ENCODE data around the gene DAO. TPM values are rescaled to one million over a fixed set of nuclear protein-coding genes. Genes with fewer than 3 reads are reported as not detected.

DAO gene
- total RNA-seq, 4 donors from 2014 or later, result 2.5 TPM; not detected in 3

DNA sequence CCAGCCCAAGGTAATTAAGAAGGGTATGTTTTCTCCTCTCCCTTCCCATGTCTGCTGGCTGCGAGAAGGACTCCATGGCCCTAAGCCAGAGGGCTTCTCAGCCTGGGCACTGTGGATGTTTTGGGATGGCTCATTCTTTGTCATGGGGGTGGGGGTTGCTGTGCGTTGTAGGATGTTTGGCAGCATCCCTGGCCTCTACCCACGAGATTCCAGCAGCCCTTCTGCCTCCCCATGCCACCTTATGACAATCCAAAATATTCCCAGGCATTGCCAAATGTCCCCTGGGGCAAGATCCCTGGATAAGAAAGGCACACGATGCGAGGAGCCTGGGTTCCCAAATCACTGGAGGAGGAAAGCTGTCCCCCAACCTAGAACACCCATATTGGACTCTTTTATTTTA lies 36.4 kb downstream of the DAO start:
- no peak overlapping the region for H3K27ac ChIP-seq
- no peaks in the 10 kb centered on the region for H3K27me3 ChIP-seq
- no peak overlapping the region for H3K4me3 ChIP-seq
- no peaks in the 10 kb centered on the region for H3K36me3 ChIP-seq
- WGBS, 2 donors (ENCODE audit: low coverage in 1 of 2), result 80 to 94% methylated on average over 2 to 4 of the region's 5 CpGs
- peaks cover 0 to 5% (median 0%) of the 10 kb centered on the region in 3 donors for H3K9me3 ChIP-seq
- no peak for ATAC-seq
- TF ChIP-seq, protein P1, sequence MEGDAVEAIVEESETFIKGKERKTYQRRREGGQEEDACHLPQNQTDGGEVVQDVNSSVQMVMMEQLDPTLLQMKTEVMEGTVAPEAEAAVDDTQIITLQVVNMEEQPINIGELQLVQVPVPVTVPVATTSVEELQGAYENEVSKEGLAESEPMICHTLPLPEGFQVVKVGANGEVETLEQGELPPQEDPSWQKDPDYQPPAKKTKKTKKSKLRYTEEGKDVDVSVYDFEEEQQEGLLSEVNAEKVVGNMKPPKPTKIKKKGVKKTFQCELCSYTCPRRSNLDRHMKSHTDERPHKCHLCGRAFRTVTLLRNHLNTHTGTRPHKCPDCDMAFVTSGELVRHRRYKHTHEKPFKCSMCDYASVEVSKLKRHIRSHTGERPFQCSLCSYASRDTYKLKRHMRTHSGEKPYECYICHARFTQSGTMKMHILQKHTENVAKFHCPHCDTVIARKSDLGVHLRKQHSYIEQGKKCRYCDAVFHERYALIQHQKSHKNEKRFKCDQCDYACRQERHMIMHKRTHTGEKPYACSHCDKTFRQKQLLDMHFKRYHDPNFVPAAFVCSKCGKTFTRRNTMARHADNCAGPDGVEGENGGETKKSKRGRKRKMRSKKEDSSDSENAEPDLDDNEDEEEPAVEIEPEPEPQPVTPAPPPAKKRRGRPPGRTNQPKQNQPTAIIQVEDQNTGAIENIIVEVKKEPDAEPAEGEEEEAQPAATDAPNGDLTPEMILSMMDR (IDR thresholded peaks at IDR 0.05), result no peak
- no peak for TF ChIP-seq EP300 (IDR thresholded peaks at IDR 0.05)
- H3K4me1 ChIP-seq, result no peaks in the 10 kb centered on the region

DNA sequence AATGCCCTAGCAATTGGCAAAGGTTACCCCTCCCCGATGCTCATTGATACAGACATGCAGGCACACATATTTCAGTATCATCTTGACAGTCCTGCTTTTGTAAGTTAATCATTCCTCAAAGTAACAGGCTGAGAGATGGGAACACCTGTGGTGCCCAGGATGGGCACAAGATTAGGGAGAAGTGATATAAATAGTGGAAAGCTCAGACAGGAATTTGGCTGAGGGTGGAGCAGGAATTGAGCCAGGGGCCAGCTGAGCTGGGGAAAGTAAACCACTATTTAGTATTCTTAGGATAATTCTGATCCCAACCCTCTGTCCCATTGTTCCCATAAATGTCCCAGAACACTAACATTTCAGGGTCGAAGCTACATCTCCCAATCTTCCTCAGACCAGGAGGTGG lies 38.3 kb downstream of the DAO start:
- H3K36me3 ChIP-seq, result no peaks in the 10 kb centered on the region
- ATAC-seq, result no peak
- peaks cover 0 to 16% (median 0%) of the 10 kb centered on the region in 3 donors for H3K9me3 ChIP-seq
- H3K27me3 ChIP-seq, result no peaks in the 10 kb centered on the region
- no peak overlapping the region for H3K4me3 ChIP-seq
- no peaks in the 10 kb centered on the region for H3K4me1 ChIP-seq
- TF ChIP-seq, protein P1 (IDR thresholded peaks at IDR 0.05), result no peak
- TF ChIP-seq POLR2AphosphoS5 (IDR thresholded peaks at IDR 0.05), result no peak
- no peak for TF ChIP-seq EP300 (IDR thresholded peaks at IDR 0.05)
- TF ChIP-seq POLR2A (IDR thresholded peaks at IDR 0.05), result no peak
- 73 to 76% methylated on average over 2 of the region's 2 CpGs for WGBS, 2 donors (ENCODE audit: low coverage in 1 of 2)
- H3K27ac ChIP-seq, result no peak overlapping the region

GRCh38 chr12:108918960-108919642 lies 39.2 kb downstream of the DAO start:
- no peak for ATAC-seq

DNA sequence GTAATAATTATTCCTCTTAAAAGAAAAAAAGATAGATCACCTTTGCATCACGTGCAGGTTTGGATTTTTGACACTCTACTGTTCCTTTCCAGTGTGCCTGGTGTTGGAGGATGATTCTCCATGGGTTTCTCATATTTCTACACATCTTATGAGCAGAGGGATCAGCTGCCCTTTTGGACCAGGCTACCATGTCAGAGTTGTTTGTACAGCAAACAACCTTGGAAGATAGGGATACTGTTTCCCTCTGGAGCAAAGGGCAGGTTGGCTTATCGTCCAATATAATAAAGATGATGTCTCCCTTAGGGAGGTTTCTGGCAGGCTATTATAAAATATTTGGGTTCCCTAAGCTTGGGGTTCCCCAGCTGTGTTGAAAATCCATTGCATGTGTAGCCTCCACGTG lies 42.1 kb downstream of the DAO start:
- Histone ChIP-seq H3K4me1 (no peaks in the 10 kb centered on the region), H3K27me3 (no peaks in the 10 kb centered on the region), H3K36me3 (no peaks in the 10 kb centered on the region), H3K9me3 (peaks cover 0 to 16% (median 0%) of the 10 kb centered on the region in 3 donors), H3K4me3 (no peak overlapping the region), H3K27ac (no peak overlapping the region)
- no peak for TF ChIP-seq POLR2AphosphoS5 (IDR thresholded peaks at IDR 0.05)
- TF ChIP-seq, protein P1 (IDR thresholded peaks at IDR 0.05), result no peak
- TF ChIP-seq EP300 (IDR thresholded peaks at IDR 0.05), result no peak
- WGBS, 2 donors (ENCODE audit: low coverage in 1 of 2), result 53 to 75% methylated on average over 1 to 3 of the region's 3 CpGs
- no peak for ATAC-seq

More at GRCh38 chr12:108918960-108919642, 39.2 kb downstream of the DAO start:
- Histone ChIP-seq H3K27me3 (no peaks in the 10 kb centered on the region), H3K4me3 (no peak overlapping the region), H3K36me3 (no peaks in the 10 kb centered on the region), H3K27ac (no peak overlapping the region), H3K4me1 (no peaks in the 10 kb centered on the region), H3K9me3 (peaks cover 0 to 16% (median 0%) of the 10 kb centered on the region in 3 donors)
- no peak for TF ChIP-seq POLR2AphosphoS5 (IDR thresholded peaks at IDR 0.05)
- no peak for TF ChIP-seq EP300 (IDR thresholded peaks at IDR 0.05)
- no peak for TF ChIP-seq POLR2A (IDR thresholded peaks at IDR 0.05)
- TF ChIP-seq, protein P1 (IDR thresholded peaks at IDR 0.05), result no peak
- WGBS, 2 donors (ENCODE audit: low coverage in 1 of 2), result 94% methylated on average over 2 of the region's 3 CpGs; no CpG with 5 or more reads in 1 of the 2 donors

DNA sequence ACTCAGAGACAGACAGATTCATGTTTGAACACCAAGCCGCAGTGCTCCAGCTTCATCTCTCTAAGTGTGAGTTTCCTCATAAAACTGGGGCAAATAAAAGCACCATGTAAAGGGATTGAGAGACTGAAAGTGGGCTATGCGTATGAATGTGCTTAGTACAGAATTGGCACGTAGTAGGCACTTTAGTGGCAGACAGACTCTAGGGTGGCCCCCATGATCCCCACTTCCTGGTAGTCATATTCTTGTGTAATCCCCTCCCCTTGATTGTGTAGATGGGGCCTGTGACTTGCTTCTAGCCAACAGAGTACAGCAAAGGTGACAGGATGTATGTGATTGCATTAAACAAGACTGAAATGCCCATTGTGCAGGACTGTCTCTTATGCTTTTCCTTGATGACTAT lies 43.0 kb downstream of the DAO start:
- ATAC-seq, result no peak

More for the DNA sequence above, 43.0 kb downstream of the DAO start:
- Histone ChIP-seq H3K27ac (no peak overlapping the region), H3K36me3 (no peaks in the 10 kb centered on the region), H3K4me1 (no peaks in the 10 kb centered on the region), H3K9me3 (peaks cover 0 to 16% (median 0%) of the 10 kb centered on the region in 3 donors), H3K4me3 (no peak overlapping the region), H3K27me3 (no peaks in the 10 kb centered on the region)
- 90 to 100% methylated on average over 2 of the region's 3 CpGs for WGBS, 2 donors (ENCODE audit: low coverage in 1 of 2)
- TF ChIP-seq POLR2AphosphoS5 (IDR thresholded peaks at IDR 0.05) (no peak), POLR2A (IDR thresholded peaks at IDR 0.05) (no peak), EP300 (IDR thresholded peaks at IDR 0.05) (no peak)
- TF ChIP-seq, protein P1 (IDR thresholded peaks at IDR 0.05), result no peak
